GM19372 (cell line): ENCODE data around the gene KRT7.
"Not testable (repeated sequence)": the region's sequence is repeated elsewhere in the genome, so short reads cannot be mapped to it uniquely, and the experiment has no call there.

Experiments
- ATAC-seq: cut with Tn5 transposase; IDR thresholded peaks from one replicate; pipeline ENCODE4 v1.9.1; 2021; ENCODE audit warnings: mild to moderate bottlenecking, low read depth, moderate library complexity; ENCODE audit not compliant: unreplicated experiment

Gene KRT7

DNA sequence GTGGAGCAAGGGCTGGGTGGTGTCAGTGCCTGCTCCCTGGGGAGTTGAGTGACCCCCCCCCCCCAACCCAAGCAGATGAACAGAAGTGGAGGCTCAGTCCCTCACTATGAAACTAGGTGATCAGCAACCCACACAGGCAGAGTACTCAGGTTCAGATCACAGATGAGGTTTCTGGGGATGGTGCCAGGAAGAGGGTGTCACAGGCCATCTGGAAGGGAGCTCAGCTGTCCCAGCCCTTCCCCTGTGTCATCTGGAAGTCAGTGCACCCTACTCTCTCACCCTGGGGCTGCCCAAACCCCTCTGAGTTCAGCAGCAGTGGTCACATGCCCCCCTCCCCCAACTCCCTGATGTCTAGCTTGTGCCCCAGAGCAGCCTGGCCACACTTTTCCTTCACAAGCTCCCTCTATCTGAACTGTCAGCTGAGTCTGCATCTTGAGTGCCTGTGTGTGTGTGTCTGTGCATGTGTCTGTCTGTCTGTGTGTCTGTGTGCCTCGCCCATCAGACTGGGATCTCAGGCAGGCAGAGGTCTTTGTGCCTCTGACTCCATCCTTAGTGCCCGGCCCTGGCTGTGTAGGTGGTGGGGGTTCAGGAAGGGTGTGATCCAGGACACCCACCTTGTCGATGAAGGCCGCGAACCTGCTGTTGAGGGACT is 57.6 kb downstream of the KRT7 start:
- ATAC-seq = not testable (repeated sequence)

DNA sequence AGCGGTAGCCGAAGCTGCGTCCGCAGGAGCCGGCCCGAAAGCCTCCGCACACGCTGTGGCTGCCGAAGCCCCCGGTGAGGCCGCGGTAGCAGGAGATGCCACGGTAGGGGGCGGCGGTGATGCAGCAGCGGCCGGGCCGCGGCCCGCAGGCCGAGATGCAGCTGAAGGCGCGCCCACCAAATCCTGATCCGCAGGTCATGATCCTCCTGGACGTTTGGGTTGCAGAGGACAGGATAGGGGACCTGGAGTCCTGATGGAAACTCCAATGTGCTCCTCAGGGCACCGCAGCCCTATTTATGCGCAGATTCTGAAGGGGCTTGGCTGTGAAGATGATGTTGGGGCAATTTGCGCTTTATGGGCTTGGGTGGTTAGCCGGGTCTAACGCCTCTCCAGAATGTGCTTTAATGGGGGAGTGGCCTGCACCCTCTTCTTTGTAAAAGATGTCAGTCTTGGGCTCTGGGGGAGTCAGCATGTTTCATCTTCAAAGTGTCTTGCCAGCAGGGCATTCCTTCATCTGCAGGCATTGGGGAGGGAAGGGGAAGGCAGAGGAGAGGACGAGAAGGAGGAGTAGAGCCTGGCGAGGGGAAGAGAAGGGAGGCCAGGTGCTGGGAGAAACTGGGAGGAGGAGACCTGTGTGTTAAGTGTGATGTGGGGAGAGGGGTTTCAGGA is 58.4 kb downstream of the KRT7 start, which contains the start of gene KRT81:
TSS of gene KRT81 (minus strand) at position 268 of the 669 bp plus-strand sequence. CDS start at position 199, 69 bp downstream.
- ATAC-seq = no peak

DNA sequence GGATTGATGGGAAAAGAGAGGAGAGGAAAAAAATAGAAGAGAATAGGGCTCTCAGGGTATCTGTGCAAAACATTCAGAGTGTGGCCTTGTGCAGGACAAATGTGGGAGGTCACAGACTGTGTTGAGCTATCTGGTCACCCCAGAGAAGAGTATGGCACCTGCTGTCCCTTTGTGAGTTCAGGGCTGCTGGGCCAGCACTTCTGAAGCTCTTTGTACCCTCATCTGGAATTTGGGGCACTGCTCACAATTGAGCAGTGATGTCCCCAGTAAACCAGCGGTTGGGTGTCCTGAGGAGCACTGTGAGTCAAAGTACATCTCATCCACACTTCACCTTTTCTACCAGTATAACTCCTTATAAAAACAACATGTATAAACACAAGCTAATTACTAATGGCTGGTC is 60.9 kb downstream of the KRT7 start:
- no peak for ATAC-seq

DNA sequence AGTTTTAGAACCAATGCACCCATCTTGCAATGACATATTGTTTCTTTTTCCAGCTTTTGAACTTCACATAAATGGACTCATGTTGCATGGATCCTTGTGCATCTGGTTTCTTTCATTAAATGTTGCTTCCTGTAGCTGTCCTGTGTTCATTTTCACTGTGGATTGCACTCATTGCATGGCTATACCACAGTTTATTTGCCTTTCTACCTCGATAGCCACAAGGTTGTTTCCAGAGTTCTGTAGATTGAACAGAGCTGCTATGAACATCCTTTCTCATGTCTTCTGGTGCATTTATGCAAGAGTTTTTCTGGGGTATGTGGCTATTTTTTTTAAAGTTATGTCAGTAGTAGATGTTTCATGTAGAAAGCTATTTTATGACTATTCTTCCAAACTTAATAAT is 61.8 kb downstream of the KRT7 start:
- ATAC-seq = no peak

DNA sequence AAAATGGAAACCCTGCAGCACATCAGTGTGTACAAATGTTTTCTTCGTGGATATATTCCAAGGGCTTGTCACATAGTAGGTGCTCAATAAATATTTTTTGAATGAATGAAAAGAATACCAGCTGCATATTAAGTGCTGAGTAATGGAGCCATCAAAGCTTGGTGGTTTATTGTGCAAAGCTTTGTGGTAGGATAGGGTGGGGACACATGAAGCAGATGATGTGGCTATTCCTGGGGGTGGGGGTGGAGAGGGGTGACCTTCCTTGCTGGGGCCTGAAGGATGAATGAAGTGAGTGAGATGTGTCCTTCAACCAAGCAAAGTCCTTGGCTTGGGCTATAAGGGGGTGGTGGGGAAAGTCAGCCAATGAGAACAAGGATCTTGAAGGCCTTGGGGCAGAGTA is 62.6 kb downstream of the KRT7 start:
- no peak for ATAC-seq

DNA sequence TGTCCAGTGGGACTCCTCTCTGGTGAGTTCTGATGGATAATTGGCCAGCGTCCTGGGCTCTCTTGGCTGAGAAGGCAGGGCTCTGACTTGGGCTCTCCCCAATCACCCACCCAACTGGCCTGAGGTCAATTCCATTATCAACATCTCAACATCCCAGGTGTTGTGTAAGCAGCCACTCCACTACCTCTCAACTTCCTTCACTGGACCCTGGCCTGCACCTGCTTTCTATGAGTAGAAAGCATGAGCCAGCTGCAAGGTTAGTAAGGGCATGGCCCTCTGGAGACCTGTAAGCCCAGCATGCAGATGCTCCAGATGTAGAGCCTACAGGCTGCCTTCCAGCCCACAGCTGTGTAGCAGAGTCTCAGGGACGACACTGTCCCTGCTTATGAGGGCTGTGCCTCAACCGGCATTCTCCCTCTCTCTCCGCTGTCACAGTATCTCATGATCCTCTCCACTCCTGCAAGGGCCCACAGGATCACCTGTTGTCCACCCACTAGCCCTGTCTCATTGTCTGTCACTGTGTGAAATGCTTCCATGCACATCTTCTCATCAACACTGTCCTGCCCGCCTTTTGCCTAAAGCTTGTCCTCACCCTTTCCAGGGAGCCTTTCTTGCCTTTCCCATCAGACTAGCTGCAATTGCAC is 63.7 kb downstream of the KRT7 start:
- ATAC-seq = no peak
